Embryonic facial prominence (tissue), 1 donor: Measurements from ENCODE around the gene LCA5L.
A peak's percentile ranks its signal among the peaks of the same experiment; 100 is the strongest.
"Not testable (repeated sequence)": the region's sequence is repeated elsewhere in the genome, so short reads cannot be mapped to it uniquely, and the experiment has no call there.

ENCODE experiments used
- DNase-seq: peaks from one replicate; pipeline ENCODE4 v3.0.0-alpha.2; 2016; ENCODE audit errors: extremely low spot score

The LCA5L gene

DNA sequence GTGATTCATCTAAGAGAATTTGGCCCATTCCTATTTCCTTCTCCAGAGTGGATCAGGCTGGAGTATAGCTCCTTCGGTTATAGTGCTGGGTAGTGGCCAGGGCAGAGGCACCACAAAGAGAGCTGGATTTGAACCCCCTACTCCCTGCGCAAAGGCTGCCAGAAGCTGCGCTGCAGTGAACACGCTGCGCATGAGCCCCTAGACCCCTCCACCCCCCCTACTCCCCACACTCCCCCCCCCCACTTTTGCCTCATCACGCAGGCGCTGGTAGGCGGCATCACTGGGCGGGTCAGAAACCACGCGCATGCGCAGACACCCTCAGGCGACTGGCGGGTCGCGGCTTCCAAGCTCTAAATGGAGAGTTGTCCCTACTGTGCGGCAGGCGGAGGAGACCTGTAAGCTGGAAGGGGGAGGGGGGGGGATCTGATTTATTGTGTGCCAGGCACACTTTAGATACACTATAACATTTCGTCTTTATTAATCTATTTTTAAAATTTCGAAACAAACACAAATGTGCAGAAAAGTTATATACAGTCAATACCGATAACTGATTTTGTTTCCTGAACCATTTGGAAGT, 58.0 kb downstream of the LCA5L start:
- DNase-seq, result peak; percentile 82

DNA sequence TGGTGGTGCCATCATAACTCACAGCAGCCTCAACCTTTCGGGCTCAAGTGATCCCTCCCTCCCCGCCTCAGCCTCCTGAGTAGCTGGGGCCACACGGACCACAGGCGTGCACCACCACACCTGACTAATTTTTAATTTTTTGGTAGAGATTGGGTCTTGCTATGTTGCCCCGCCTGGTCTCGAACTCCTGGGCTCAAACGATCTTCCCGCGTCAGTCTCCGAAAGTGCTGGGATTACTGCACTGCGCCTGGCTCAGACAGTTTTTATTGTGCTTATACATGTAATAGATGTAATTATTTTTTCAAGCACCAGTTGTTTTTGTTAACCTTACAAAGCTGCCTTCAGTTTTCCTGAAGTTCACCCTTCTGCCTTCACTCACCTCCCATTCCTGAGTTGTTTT, 58.7 kb downstream of the LCA5L start:
- DNase-seq, result no peak

DNA sequence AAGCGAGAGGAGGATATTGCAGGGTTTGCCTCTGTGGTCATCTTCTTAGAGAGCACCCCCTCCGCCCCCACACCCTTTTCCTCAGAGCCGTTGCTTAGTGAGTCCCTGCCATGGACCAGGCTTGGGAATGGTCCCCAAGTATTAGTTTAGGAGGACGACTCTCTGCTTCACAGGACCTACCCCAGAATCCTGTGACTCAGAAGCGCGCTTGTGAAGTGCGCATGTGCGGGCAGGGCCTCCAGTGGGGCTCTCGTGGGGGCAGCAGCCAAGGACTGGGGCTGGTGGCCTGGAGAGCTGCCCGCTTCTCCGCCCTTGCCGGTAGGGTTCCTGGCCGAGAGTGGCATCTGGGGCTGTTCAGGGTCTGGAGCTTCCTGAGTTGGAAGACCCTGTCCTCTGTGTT, 59.4 kb downstream of the LCA5L start:
- DNase-seq, result no peak

- no peak for DNase-seq
Measured at GRCh38 chr21:39385299-39386145, 60.1 kb downstream of the LCA5L start.

GRCh38 chr21:39384674-39385298, 60.8 kb downstream of the LCA5L start:
- no peak for DNase-seq

GRCh38 chr21:39382096-39382495, 63.5 kb downstream of the LCA5L start:
- DNase-seq, result not testable (repeated sequence)

DNA sequence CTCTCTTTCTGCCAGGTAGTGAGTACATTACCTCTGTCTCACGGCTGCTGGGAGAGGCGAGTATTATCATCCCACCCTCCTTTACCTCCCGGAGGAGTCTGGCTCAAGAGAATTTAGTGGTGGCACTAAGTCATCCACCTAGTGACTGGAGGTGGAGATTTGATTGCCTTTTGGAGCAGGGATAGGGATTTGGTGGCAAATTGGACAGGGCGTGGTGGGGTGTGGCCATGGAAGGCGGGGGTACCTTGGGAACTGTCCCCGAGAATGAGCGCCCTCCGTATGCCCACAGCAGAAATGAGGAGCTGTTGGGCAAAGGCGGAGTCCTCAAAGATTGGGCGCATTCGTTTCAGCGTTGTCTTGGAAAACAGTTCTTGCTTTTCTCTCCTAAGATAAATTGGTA, 64.6 kb downstream of the LCA5L start:
- no peak for DNase-seq

GRCh38 chr21:39379986-39380891, 65.3 kb downstream of the LCA5L start:
- peak; percentile 80 for DNase-seq

GRCh38 chr21:39377444-39378050, 68.0 kb downstream of the LCA5L start:
- no peak for DNase-seq

GRCh38 chr21:39375446-39375845, 70.1 kb downstream of the LCA5L start:
- DNase-seq, result no peak

DNA sequence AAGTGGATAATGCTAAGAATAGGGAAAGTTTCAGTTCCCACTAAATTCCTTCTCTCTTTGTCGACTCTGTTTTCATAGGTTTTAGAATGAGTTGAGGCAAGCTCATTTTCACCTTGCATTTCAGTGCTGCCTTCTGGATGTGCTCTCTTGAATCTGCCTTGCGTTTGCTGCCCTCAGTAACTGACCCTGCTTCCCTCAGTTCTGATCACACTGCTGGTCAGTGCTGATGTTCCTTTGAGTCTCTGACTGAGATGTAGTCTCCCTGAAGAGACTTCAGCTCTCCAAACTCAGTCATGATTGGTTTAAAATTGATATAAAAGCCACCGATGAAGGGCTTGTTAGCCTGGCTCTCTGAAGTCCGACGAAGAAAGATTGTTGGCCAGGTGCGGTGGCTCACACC, 71.5 kb downstream of the LCA5L start:
- no peak for DNase-seq

- DNase-seq, result no peak
Measured at GRCh38 chr21:39373634-39374033, 71.9 kb downstream of the LCA5L start.

GRCh38 chr21:39369896-39370288, 75.7 kb downstream of the LCA5L start:
- DNase-seq, result not testable (repeated sequence)

GRCh38 chr21:39367783-39368182, 77.8 kb downstream of the LCA5L start:
- no peak for DNase-seq

DNA sequence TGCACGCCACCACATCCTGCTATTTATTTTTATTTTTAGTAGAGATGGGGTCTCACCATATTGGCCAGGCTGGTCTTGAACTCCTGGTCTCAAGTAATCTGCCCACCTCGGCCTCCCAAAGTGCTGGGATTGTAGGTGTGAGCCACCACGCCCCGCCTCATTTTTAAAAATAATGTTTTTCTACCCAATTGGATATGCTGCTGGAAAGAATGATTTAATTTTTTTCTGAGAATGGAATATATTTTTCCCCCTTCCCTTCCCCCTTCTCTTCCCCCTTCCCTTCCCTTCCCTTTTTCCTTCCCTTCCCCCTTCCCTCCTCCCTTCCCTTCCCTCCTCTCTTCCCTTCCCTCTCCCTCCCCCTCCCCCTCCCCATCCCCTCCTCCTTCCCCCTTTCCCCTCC, 79.0 kb downstream of the LCA5L start:
- no peak for DNase-seq

GRCh38 chr21:39364949-39365348, 80.6 kb downstream of the LCA5L start:
- no peak for DNase-seq

GRCh38 chr21:39363607-39364555, 81.7 kb downstream of the LCA5L start:
- no peak for DNase-seq

- no peak for DNase-seq
Measured at GRCh38 chr21:39362733-39363132, 82.8 kb downstream of the LCA5L start.

- no peak for DNase-seq
Measured at GRCh38 chr21:39359382-39359781, 86.2 kb downstream of the LCA5L start.
